GM04503 (cell line): Measurements from ENCODE around the gene PODN.

ENCODE experiments used
- DNase-seq: peaks from one replicate; pipeline ENCODE4 v3.0.0-alpha.2; 2012; ENCODE audit warnings: low read depth

The PODN gene

DNA sequence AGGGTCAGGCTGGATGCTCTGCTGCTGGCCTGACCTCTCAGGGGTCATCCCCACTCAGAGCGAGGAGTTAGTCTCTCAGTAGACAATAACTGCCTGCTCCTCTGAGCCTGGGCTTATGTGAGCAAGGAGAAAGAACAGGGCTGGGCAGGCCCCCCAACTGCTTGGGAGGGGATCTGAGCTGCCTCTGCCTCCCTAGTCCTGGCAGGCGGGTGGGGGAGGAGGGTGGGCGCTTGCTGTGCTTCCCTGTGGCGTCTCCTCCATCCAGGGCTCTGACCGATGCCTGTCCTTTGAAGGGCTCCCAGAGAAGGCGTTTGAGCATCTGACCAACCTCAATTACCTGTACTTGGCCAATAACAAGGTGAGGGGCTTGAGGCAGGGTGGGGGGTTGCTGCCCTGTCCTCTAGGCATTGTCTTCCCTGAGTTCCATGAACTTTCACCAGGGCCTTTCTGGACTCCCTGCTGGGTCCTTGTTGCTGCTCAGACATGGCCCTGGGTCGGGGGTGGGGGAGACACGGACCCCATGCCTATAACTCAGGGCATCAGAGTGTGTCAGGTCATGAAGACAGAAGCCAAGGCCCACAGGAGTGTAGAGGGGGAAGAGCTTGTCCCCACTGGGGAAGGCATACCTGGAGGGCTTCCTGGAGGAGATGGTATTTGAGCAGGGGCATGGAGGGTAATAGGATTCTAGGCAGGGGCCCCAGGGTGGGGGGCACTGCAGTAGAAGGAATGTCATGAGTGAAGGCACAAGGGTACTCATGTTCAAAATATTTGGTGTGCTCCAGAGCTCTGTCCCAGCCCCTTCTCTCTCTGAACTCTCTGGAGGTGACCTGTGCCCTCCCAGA is 12.5 kb downstream of the PODN start:
- no peak for DNase-seq

- no peak for DNase-seq
Observed at GRCh38 chr1:53075206-53075605, 13.2 kb downstream of the PODN start.

- no peak for DNase-seq
Observed at GRCh38 chr1:53075761-53076163, 13.7 kb downstream of the PODN start.

GRCh38 chr1:53076165-53076564 is 14.2 kb downstream of the PODN start:
- DNase-seq: no peak

- no peak for DNase-seq
Observed at GRCh38 chr1:53076721-53077598, 14.9 kb downstream of the PODN start.

DNA sequence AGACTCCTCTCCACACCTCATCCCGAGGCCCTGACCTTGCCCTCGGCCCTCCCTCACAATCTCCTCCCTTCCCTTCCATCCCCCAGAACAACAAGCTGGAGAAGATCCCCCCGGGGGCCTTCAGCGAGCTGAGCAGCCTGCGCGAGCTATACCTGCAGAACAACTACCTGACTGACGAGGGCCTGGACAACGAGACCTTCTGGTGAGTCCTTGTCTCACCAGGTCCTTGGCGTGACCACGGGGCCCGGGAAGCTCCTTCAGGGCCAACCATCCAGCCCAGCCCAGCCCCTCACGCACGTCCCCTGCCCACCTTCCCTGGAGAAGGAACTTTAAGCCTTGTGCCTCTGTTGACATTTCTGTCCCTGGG is 15.6 kb downstream of the PODN start:
- no peak for DNase-seq

DNA sequence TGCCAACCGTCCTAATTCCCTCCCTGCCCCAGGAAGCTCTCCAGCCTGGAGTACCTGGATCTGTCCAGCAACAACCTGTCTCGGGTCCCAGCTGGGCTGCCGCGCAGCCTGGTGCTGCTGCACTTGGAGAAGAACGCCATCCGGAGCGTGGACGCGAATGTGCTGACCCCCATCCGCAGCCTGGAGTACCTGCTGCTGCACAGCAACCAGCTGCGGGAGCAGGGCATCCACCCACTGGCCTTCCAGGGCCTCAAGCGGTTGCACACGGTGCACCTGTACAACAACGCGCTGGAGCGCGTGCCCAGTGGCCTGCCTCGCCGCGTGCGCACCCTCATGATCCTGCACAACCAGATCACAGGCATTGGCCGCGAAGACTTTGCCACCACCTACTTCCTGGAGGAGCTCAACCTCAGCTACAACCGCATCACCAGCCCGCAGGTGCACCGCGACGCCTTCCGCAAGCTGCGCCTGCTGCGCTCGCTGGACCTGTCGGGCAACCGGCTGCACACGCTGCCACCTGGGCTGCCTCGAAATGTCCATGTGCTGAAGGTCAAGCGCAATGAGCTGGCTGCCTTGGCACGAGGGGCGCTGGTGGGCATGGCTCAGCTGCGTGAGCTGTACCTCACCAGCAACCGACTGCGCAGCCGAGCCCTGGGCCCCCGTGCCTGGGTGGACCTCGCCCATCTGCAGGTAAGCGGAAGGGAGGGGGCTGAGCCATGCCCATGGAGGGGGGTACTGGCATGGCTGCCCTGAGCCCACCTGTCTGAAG is 16.5 kb downstream of the PODN start:
- no peak for DNase-seq

- no peak for DNase-seq
Observed at GRCh38 chr1:53079251-53079650, 17.2 kb downstream of the PODN start.

DNA sequence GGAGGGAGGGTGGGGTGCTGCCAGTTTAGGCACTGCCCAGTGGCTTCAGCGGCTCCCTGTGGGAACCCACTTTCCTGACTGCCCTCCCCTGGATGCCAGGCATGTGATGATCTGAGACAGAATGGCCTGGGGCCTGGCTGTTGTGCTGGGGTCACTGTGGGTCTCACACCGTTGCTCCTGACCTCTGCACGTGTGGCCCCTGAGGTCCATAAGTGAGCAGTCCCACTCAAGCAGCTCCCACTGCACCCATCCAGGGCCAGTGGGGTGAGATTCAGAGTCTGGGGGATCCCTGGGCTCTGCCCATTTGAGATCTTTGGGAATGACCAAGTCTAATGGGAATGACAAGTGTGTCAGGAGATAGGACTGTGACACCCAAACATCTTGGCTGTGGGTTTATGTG is 18.0 kb downstream of the PODN start:
- no peak for DNase-seq

GRCh38 chr1:53080769-53081168 is 18.8 kb downstream of the PODN start:
- DNase-seq: no peak

DNA sequence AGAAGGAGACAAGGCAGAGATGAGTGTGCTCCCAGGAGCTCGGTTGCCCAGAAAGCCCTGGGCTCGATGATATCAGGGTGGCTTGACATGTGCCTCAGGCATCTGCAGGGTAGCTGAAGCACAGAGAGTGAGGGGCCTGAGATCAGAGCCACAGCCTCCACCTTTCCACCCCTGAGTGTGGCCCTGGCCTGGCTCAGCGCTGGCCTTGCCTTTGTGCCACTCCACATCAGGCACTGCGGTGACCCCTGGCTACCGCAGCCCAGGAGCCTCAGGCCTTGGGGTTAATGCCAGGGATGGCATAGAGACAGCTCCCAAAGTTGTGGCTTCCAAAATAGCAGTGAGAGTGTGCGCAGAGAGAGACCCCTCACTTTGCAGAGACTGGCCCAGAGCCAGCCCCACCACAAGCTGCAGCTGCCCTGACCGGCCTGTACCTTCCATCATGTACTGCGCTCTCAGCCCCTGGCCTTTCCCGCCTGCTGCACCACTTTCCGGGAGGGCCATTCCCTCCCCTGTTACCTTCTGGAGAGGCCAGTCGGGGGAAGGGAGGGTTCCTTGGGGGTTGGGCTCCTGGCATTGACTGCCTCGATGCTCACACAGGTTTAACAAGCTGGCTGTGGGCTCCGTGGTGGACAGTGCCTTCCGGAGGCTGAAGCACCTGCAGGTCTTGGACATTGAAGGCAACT is 19.5 kb downstream of the PODN start:
- DNase-seq: no peak

DNA sequence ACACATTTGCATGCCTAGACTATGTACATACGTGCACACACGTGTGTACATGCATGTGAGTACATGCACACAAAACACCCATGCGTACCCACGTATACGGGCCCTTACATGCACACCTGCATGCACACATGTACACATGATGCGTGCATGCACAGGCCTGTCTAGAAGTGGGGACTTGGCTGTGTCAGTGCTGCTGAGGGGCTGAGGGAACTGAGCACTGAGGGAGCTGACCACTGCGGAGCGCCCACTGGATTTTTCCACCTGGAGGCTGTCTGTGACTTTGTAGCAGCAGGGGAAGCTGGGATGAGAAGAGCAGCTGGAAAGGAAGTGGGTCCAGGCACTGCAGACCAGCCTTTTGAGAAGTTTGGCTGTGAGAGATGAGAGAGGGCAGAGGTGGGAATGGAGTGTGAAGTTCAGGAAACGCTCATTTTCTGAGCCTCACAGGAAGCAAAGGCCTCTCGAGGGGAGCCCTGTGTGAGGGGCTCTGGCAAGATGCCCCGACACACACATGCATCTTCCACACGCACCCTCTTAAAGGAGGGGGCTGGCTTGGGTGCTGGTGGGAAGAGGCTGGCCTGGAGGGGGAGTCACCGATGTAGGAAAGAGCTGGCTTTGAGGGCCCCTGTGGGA is 20.9 kb downstream of the PODN start:
- DNase-seq: no peak

- DNase-seq: no peak
Observed at GRCh38 chr1:53083636-53084588, 21.9 kb downstream of the PODN start.

DNA sequence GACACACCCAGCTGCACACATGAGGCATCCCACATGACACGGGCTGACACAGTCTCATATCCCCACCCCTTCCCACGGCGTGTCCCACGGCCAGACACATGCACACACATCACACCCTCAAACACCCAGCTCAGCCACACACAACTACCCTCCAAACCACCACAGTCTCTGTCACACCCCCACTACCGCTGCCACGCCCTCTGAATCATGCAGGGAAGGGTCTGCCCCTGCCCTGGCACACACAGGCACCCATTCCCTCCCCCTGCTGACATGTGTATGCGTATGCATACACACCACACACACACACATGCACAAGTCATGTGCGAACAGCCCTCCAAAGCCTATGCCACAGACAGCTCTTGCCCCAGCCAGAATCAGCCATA is 22.6 kb downstream of the PODN start:
- DNase-seq: no peak

- DNase-seq: no peak
Observed at GRCh38 chr1:53085405-53085804, 23.4 kb downstream of the PODN start.

DNA sequence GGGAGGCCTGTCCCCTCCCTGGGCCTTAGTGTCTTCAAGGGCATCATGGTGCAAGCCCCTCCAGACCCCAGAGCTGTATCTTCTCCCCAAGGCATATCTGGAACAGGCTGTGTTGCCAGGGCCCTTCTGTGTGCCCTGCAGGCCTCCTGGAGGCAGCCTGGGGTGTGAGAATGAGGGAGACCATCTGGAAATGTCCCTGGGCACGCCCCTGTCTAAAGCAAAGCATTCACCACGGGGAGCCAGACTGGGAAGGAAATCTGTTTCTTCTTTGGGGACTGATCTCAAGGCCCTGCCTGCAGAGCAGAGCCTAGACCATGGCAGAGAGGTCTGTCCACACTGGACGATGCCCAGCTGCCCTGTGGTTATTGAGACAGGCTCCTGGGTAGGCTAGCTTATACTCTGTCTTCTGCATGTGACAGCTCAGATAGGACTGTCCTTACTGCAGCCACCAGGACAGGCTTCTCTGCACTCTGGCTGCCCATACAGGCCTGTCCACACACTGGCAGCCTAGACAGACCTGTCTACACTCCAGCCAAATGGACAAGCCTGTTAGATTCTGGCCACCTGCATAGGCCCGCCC is 24.6 kb downstream of the PODN start:
- no peak for DNase-seq

DNA sequence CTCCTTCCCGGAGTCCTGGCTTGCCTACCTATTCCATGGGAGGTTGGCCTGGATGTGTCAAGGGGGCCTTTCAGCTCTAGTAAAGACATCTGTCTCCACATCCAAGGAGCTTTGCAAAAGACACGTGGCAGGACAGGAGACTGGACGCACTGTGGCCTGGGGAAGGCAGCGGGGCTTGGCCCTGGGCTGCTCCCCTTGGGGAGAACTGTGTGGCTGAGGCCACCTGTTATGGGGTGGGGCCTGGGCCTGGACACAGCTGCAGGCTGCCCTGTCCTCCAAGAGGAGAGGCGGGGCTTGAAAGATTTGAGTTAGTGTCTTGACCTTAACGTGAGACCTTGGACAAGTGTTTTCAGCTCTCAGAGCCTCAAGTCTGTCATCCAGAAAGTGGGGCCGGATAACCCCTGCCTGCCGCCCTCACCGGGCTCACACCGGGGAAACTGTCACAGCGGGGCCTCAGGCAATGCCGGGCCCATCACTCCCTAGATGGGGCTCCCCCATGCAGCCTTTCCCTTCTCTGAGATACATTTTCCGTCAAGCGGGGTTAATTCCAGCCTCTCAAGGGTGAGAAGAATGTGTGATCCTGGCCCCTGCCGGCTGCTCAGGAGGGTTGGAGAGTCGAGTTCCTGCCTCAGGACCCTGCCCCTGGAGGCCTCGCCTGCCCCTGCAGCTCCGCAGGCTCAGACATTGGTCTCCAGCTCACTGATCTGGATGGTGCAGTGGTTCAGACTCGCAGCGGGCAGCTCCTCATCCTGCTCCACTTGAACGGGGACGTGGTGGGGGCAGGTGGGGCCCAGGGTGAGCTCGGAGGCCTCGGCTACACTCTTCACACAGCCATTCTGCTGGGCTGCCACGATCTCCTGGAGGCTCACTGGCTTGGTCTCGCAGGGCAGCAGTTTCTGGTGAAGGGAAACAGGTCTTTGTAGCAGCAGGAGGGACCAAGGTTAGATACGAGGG is 25.6 kb downstream of the PODN start:
- no peak for DNase-seq

DNA sequence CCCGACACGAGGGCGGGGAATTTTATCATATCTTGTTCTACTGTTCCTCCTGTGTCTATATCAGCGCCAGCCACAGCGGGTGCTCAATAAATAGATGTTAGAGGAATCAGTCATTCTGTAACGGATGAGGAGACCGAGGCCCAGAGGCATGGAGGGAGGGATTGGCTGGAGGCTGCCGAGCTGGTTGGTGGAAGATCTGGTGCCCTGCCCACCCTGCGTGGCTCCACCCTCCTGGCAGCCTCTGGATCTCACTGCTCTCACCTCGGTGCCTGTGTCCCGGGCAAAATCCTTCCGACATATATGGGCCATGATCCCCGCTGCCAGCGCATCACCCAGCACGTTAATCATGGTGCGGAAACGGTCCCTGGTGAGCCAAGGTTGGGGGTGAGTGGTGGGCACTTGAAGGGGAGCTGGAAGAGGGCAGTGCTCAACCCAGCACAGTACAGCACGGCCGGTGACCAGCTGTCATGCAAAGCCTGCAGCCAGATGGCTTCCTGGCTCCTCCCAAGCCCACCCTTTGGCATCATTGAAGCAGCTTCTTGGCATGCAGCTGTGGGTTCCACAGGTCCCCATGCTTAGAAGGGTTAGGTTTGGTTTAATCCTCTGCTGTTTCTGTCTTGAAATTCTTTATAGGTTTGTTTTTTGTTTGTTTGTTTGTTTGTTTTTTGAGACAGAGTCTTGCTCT is 26.7 kb downstream of the PODN start:
- no peak for DNase-seq
